GM18517 (cell line): ENCODE data around the gene UGT2B11.
"Not testable (repeated sequence)": the region's sequence is repeated elsewhere in the genome, so short reads cannot be mapped to it uniquely, and the experiment has no call there.

Source experiments
- ATAC-seq: cut with Tn5 transposase; IDR thresholded peaks from one replicate; pipeline ENCODE4 v1.9.1; 2021; ENCODE audit warnings: mild to moderate bottlenecking, moderate library complexity; ENCODE audit not compliant: unreplicated experiment

Gene UGT2B11

DNA sequence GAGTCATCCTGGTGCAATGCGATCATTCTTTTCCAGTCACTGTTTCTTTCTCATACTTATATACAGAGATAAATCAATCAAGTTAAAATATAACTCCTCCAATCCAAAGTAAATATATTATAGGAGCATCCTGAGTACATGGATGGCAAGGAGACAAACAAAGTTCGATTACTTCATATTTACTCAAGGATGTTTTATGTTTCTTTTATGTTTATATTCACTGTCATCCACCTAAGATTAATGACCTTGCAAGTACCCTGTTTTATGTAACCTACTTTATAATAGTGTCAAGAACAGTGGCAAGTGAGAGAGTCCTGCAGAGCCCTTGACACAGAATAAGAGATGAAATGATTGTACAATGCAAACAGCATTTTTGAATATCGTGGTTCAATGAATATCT is at the start of gene UGT2B11:
Gene UGT2B11 (minus strand): TSS at position 33 of the 400 bp plus-strand sequence. CDS start 26 bp downstream, at position 7.
- no peak for ATAC-seq

DNA sequence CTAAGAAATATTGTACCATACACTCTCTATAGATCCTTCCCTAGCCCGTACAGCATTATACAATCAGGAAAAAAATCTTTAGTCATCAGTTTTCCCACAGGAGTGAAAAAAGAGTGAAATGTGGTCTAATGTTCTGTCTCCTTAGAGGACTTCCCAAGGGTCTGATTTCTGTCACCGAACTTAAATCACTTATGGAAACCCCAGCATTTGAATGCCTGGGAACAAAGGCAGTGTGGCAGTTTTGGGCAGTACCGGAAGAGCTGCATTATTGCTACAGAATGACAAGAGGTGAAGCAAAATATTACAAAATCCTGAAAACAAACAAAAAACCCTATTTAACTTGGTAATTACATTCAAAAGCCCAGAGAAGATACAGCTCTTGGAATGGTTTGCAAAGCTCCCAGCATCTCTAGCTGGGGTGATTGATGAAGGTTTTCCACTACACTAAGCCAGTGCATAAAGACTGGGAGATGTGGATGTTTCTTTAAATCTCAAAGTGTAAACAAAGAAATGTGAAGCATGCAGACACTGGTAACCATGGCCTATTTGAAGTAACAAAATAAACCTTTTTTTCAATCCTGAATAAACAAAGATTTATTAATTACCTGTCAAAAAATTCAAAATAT is 38.7 kb upstream of the UGT2B11 start:
- not testable (repeated sequence) for ATAC-seq

DNA sequence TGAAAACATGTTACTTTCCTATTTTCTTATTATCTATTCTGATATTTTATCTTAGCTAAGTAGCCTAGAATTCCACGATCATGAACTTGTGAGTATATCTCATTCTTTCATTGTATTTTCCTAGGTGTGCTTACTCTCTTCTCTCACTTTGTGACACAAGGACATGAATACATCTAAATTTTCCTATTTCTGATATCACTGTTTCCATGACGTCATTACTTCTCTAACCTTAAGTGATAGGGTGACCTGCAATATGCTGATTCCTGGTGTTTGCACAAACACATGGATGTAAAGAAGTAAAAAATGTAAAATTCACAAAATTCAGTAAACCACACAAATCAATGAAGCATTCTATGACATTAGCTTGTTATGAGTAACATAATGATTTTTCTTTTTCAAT is 36.3 kb upstream of the UGT2B11 start:
- ATAC-seq: not testable (repeated sequence)

DNA sequence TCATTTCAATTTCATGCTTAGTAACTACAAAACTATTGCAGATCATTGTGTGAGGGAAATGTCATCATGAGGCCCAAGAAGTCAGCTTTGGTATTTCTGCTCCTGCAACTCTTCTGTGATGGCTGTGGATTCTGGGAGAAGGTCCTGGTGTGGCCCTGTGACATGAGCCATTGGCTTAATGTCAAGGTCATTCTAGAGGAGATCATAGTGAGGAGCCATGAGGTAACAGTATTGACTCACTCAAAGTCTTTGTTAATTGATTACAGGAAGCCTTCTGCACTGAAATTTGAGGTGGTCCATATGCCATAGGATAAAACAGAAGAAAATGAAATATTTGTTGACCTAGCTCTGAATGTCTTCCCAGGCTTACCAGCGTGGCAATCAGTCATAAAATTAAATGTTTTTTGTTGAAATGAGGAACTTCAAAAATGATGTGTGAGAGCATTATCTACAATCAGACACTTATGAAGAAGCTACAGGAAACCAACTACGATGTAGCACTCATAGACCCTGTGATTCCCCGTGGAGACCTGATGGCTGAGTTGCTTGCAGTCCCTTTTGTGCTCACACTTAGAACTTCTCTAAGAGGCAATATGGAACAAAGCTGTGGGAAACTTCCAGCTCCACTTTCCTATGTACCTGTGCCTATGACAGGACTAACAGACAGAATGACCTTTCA is 28.2 kb upstream of the UGT2B11 start:
- not testable (repeated sequence) for ATAC-seq

DNA sequence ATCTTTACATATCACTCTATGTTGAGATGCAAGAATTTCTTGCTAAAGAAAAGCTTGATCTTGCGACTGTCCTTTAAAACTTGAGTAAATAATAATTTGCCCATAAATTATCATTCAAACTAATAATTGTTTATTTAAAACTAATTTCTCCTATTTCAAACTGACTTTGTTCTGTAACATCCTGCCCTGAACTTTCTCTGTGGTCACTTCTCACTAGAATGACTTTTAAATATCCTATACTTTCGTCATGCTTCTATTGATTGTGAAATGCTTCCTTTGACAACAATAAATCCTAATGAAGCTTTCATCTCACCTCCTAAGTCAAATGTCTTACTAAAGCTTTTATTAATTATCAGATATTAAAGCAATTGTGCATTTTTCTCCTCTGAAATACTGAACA is 27.2 kb upstream of the UGT2B11 start:
- not testable (repeated sequence) for ATAC-seq

DNA sequence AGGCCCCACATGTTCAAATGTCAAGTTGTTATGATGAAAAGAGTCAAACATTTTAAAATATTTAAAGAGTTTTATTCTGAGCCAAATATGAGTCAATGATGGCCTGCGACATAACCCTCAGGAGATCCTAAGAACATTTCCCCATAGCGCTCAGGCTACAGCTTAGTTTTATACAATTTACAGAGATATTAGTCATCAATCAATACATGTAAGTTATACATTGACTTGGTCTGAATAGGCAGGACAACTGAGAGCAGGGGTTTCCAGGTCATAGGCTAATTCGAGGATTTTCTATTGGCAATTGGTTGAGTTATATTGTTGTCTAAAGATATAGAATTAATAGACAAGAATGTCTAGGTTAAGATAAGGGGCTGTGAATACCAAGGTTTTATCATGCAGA is 26.2 kb upstream of the UGT2B11 start:
- not testable (repeated sequence) for ATAC-seq

DNA sequence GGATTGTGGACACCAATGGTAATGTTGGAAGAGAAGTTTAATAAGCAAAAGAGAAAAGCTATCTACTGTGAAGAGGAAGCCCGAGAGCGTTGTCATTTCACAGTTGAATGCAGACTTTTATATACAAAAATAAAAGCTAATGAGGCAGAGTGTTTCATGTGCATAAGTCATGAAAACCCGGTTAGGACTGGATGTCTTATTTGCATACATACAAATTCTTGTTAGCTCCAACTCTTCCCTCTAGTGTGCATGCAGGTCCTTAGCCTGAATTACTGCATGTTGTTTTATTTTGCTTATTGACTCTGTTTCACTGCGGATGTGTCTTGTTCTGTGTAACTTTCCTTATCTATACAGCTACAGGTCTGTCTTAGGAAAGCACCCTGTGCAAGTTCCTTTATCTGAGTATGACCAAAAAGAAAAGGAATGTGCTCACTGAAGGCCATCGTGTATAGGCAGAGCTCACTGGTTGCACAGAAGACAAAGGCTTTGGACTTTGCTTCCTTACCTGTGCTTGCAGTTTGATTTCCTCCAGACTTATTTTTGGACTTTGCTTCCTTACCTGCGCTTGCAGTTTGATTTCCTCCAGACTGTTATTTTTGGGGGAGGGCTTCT is 25.1 kb upstream of the UGT2B11 start:
- no peak for ATAC-seq

DNA sequence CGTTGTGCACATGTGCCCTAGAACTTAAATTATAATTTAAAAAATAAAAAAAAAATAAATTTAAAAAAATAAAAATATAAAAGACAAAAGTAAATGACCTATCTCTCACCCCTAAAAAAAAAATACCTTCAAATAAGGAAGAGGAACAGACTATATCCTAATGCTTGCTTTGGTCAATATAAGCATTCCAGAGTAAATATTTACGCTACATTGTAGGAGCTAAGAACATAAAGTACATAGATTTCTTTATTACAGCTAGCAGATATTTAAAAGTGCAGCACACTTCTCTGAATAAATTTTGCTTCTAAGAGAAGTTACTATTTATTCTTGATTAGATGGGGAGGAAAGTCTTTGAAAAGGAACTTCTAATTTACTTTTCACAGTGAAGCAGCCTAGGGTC is 24.5 kb upstream of the UGT2B11 start:
- ATAC-seq: no peak

DNA sequence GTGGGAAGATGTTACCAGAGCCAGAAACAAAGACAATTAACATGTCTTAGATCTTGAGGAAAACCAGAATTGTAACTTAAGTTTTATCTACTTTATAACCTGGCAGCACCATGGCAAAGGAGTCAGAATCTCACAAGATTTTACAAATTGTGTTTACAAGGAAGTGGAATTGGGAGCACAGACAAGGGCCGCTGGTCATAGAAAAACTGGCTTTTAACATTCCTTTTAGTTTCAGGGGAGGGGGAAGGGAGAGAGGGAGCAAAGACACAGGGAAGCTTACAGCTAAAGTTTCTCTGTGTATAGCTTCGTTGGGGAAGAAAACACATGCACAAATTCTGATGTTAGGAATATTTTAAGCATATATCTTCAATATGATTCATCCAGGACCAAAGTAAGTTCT is 10.3 kb upstream of the UGT2B11 start:
- no peak for ATAC-seq

DNA sequence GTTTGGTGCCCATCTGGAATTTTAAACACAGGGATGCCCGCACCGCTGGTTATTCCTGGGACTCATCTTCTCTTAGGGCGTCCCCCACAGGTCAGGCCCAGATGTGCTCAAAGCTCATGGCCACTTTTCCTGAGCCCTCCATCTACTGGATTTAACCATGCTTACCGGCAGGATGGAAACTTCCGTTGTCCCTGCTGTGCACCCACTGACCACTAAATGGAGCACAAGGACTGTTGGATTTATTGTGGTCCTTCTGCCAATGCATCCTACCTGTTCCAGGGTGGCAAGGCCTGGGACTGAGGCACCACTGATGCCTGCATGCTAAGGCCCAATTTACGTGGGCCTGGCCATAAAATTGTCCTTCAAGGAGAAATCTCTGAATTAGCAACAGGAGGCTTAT is 8.7 kb upstream of the UGT2B11 start:
- not testable (repeated sequence) for ATAC-seq

DNA sequence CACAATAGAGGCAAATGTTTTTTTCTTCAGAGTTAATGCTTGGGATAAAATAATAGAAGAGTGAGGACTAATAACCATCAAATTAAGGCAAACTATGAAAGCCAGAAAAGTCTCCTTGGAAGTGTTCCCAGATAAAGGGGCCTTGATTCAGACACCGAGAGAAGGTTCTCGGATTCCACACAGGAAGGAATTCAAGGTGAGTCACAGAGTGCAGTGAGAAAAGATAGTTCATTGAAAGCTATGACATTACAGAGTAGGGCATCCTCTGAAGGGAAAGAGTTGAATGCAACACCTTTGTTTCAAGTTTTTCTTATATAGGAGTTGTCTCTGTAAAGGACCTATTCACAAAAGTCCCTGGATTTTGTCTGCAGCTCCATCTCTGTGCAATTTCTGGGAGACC is 3.9 kb upstream of the UGT2B11 start:
- not testable (repeated sequence) for ATAC-seq

DNA sequence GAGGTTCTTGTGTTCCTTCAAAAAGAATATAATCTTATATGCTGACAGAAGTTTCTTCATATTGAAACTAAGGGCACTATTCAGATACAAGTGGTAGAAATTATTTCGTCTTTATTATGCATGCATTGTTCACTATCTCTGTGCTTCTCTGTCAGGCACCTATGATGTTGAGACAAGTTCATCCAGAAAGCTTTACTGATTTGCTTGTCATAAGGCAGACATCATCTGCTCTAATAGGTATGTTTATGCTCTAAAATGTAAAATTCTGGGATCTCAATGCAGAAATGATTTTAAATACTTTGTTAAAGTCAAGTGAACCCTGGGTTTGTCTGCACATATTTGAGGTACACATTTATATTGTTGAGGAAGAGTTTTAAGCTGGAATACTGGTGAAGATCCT is 3.6 kb downstream of the UGT2B11 start:
- ATAC-seq: no peak

DNA sequence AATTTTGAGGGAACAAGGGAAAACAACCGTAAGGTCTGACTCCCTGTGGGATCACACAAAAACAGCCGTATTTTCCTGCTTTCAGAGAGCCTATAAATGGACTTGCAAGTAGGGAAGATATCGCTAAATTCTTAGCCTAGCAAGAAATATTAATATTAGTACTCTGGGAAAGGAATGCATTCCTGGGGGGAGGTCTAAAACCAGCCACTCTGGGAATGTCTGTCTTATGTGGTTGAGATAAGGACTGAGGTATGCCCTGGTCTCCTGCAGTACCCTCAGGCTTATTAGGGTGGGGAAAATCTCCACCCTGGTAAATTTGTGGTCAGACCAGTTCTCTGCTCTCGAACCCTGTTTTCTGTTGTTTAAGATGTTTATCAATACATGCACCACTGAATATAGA is 16.0 kb downstream of the UGT2B11 start:
- ATAC-seq: not testable (repeated sequence)

DNA sequence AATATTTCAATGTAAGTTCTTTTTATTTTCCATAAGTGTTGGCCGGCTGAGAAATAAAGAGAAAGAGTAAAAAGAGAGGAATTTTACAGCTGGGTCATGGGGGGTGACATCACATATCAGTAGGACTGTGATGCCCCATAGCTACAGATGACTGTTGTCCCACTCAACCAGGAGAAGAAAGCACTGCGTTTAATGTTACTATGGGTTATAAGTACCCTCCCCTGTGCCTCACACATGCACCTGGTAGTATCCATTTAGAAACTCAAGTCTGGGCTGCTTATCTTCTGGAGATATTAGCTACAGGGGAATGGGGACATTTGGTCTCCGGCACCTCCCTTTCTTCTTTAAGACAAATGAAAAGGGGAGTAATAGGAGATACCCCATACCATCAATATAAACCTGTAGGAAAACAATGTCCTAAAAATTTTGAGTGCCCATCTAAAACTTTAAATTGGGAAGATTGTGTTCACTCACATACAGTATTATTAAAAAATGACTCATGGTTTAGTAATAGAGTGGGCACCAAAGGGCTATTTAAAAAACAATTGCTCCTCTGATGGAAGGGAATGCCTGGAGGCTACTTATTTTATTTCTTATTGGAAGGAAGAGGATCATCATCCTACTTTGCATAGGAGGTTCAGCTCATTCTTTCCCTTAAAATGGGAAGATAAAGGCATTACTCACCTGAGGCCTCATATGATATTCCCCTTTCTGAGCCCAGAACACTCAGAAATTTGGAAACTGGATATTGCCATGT is 18.2 kb downstream of the UGT2B11 start:
- ATAC-seq: no peak

DNA sequence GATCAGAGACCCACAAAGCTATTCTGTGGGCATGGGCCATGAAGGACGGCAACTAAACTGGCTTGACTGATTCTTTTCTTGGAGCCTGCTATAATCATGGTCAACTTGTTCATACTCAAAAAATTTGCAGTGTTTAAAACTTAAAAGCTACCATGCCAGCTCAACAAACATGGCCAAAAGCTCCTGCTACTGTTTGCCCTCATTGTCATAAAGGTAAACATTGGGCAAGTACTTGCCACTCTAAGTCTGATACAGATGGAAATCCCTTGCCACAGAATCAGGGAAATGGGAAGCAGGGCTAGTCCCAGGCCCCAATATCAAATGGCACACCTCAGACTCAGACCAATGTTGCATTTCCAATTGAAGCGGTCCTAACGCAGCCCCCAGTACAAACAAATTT is 20.4 kb downstream of the UGT2B11 start:
- ATAC-seq: no peak

DNA sequence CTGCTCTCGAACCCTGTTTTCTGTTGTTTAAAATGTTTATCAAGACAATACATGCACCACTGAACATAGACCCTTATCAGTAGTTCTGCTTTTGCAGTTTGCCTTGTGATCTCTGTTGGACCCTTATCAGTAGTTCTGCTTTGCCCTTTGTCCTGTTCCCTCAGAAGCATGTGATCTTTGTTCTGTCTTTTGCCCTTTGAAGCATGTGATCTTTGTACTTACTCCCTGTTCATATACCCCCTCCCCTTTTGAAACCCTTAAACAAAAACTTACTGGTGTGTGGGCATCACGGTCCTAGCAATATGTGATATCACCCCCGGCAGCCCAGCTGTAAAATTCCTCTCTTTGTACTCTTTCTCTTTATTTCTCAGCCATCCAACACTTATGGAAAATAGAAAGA is 22.6 kb downstream of the UGT2B11 start:
- not testable (repeated sequence) for ATAC-seq

DNA sequence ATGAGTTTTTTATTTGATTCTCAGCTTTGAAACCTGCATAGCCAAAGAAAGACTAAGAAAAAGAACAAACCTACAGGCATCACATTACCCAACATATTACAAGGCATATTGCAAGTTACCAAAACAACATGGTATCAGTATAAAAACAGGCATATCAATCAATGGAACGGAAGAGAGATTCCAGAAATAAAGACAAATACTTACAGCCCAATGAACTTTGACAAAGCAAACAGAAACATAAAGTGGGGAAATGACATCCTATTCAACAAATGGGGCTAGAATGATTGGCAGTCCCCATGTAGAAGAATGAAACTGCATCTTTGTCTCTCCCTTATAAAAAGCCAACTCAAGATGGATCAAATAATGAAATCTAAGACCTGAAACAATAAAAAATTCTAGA is 23.9 kb downstream of the UGT2B11 start:
- not testable (repeated sequence) for ATAC-seq

DNA sequence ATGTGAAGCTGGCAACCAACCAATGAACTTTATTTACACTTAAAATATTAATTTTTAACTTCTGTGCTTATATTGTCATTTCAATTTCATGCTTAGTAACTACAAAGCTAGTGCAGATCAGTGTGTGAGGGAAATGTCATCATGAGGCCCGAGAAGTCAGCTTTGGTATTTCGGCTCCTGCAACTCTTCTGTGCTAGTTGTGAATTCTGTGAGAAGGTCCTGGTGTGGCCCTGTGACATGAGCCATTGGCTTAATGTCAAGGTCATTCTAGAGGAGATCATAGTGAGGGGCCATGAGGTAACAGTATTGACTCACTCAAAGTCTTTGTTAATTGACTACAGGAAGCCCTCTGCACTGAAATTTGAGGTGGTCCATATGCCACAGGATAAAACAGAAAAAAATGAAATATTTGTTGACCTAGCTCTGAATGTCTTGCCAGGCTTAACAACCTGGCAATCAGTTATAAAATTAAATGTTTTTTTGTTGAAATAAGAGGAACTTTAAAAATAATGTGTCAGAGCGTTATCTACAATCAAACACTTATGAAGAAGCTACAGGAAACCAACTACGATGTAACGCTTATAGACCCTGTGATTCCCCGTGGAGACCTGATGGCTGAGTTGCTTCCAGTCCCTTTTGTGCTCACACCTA is 32.9 kb downstream of the UGT2B11 start:
- ATAC-seq: not testable (repeated sequence)

DNA sequence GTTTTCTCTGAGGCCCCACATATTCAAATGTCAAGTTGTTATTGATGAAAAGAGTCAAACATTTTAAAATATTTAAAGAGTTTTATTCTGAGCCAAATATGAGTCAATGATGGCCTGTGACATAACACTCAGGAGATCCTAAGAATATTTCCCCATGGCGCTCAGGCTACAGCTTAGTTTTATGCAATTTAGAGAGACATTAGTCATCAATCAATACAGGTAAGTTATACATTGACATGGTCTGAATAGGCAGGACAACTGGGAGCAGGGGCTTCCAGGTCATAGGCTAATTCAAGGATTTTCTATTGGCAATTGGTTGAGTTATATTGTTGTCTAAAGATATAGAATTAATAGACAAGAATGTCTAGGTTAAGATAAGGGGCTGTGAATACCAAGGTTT is 34.7 kb downstream of the UGT2B11 start:
- ATAC-seq: not testable (repeated sequence)

DNA sequence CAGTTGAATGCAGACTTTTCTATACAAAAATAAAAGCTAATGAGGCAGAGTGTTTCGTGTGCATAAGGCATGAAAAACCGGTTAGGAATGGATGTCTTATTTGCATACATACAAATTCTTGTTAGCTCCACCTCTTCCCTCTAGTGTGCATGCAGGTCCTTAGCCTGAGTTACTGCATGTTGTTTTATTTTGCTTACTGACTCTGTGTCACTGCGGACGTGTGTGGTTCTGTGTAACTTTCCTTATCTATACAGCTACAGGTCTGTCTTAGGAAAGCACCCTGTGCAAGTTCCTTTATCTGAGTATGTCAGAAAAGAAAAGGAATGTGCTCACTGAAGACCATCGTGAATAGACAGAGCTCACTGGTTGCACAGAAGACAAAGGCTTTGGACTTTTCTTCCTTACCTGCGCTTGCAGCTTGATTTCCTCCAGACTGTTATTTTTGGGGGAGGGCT is 35.8 kb downstream of the UGT2B11 start:
- not testable (repeated sequence) for ATAC-seq
